22Rv1 (cell line): ENCODE measurements around the gene HNRNPH2.

Experiments
- H3K27ac ChIP-seq: fragments of 450-650 bp; 2 replicates; pipeline ENCODE4 v1.5.1; 2017
- CTCF ChIP-seq: fragments of 450-650 bp; IDR thresholded peaks from 2 replicates; pipeline ENCODE4 v1.5.1; 2017; ENCODE audit warnings: mild to moderate bottlenecking
- ZFX ChIP-seq: fragments of 450-650 bp; IDR thresholded peaks from 2 replicates; pipeline ENCODE4 v1.6.1; 2017; ENCODE audit warnings: antibody characterized with exemption, borderline replicate concordance

The HNRNPH2 gene

GRCh38 chrX:101394372-101394771, 13.7 kb upstream of the HNRNPH2 start:
- TF ChIP-seq ZFX (no peak), CTCF (no peak)
- H3K27ac ChIP-seq, result no peak overlapping the region

GRCh38 chrX:101395789-101396188, 12.2 kb upstream of the HNRNPH2 start:
- TF ChIP-seq ZFX (no peak), CTCF (no peak)
- H3K27ac ChIP-seq, result peak overlapping the region; percentile 1; the same call in 1 of the 2 replicates

GRCh38 chrX:101397779-101398178, 10.2 kb upstream of the HNRNPH2 start:
- peak overlapping the region; percentile 10; the same call in 1 of the 2 replicates for H3K27ac ChIP-seq
- TF ChIP-seq CTCF (no peak), ZFX (no peak)

GRCh38 chrX:101398694-101399093, 9.3 kb upstream of the HNRNPH2 start:
- H3K27ac ChIP-seq, result no peak overlapping the region
- TF ChIP-seq ZFX (no peak), CTCF (no peak)

- TF ChIP-seq ZFX (no peak), CTCF (no peak)
Observed at GRCh38 chrX:101399825-101400224, 8.2 kb upstream of the HNRNPH2 start.

GRCh38 chrX:101407167-101407747, 765 bp upstream of the HNRNPH2 start:
- TF ChIP-seq ZFX (no peak), CTCF (no peak)
- peak overlapping the region; percentile 69 for H3K27ac ChIP-seq

More at GRCh38 chrX:101399825-101400224, 8.2 kb upstream of the HNRNPH2 start:
- no peak overlapping the region for H3K27ac ChIP-seq

GRCh38 chrX:101408532-101408841, 465 bp downstream of the HNRNPH2 start:
- peak overlapping the region; percentile 69 for H3K27ac ChIP-seq
- no peak for TF ChIP-seq CTCF
- TF ChIP-seq ZFX, result no peak
